Mesenteric fat pad (tissue), 1 donor: ENCODE results near the gene BCL2L11. TPM values are rescaled to one million over a fixed set of nuclear protein-coding genes. Genes with fewer than 3 reads are reported as not detected.
A peak's percentile ranks its signal among the peaks of the same experiment; 100 is the strongest.
"Not testable (repeated sequence)": the region's sequence is repeated elsewhere in the genome, so short reads cannot be mapped to it uniquely, and the experiment has no call there.

Source experiments
- DNase-seq: peaks from one replicate; pipeline ENCODE4 v3.0.0-alpha.2; 2020; ENCODE audit warnings: low spot score
- long read RNA-seq: library from polyadenylated mRNA; unstranded; transcript quantifications from one replicate; pipeline ENCODE4 v2.0.0, GENCODE V29; 2020
- total RNA-seq: library from RNA; stranded (reverse); fragmentation: NEBNext Ultra II Directional; extraction: Animal tissue kit (Norgen Biotek cat#: 25700); gene quantifications from one replicate; pipeline ENCODE4 v1.2.1, GENCODE V29; 2021
- donor health status: DM: yes; HTN: yes; CAD: no.

Gene BCL2L11
- total RNA-seq, result 9.0 TPM
- long read RNA-seq, partial matches to known transcripts, result 0 of 3 reads
- long read RNA-seq, other reads (novel, unspliced or antisense), result 3 of 3 reads

- DNase-seq, result peak; percentile 96
Observed at GRCh38 chr2:111120253-111121027, at the start of gene BCL2L11. TSS of gene BCL2L11 (plus strand) at chr2:111120914. CDS start at chr2:111123746, 2,832 bp downstream.

- no peak for DNase-seq
Observed at GRCh38 chr2:111071600-111072171, 49.0 kb upstream of the BCL2L11 start.

- DNase-seq, result no peak
Observed at GRCh38 chr2:111072220-111072871, 48.4 kb upstream of the BCL2L11 start.

GRCh38 chr2:111082659-111083058 lies 38.1 kb upstream of the BCL2L11 start:
- DNase-seq, result not testable (repeated sequence)

GRCh38 chr2:111091811-111092211 lies 28.9 kb upstream of the BCL2L11 start:
- no peak for DNase-seq

- no peak for DNase-seq
Observed at GRCh38 chr2:111094691-111095090, 26.0 kb upstream of the BCL2L11 start.

GRCh38 chr2:111095434-111095833 lies 25.3 kb upstream of the BCL2L11 start:
- no peak for DNase-seq

- no peak for DNase-seq
Observed at GRCh38 chr2:111099402-111099801, 21.3 kb upstream of the BCL2L11 start.

- no peak for DNase-seq
Observed at GRCh38 chr2:111100087-111100764, 20.5 kb upstream of the BCL2L11 start.

- DNase-seq, result no peak
Observed at GRCh38 chr2:111100765-111101162, 19.9 kb upstream of the BCL2L11 start.

GRCh38 chr2:111101592-111101991 lies 19.1 kb upstream of the BCL2L11 start:
- DNase-seq, result no peak

GRCh38 chr2:111102216-111102615 lies 18.5 kb upstream of the BCL2L11 start:
- DNase-seq, result no peak

- DNase-seq, result no peak
Observed at GRCh38 chr2:111105926-111106325, 14.8 kb upstream of the BCL2L11 start.

- DNase-seq, result no peak
Observed at GRCh38 chr2:111106706-111107105, 14.0 kb upstream of the BCL2L11 start.

- no peak for DNase-seq
Observed at GRCh38 chr2:111108745-111109271, 11.9 kb upstream of the BCL2L11 start.

- no peak for DNase-seq
Observed at GRCh38 chr2:111111101-111111755, 9.5 kb upstream of the BCL2L11 start.

- DNase-seq, result no peak
Observed at GRCh38 chr2:111113838-111114237, 6.9 kb upstream of the BCL2L11 start.

- DNase-seq, result no peak
Observed at GRCh38 chr2:111116011-111116746, 4.5 kb upstream of the BCL2L11 start.

- no peak for DNase-seq
Observed at GRCh38 chr2:111116843-111117597, 3.7 kb upstream of the BCL2L11 start.
